GM18508 (cell line): ENCODE measurements around the gene DKK3.

Source experiments
- ATAC-seq: cut with Tn5 transposase; IDR thresholded peaks from one replicate; pipeline ENCODE4 v1.9.1; 2021; ENCODE audit warnings: moderate number of reproducible peaks; ENCODE audit not compliant: insufficient read depth, unreplicated experiment

Gene DKK3

GRCh38 chr11:12006552-12007229, 1.7 kb downstream of the DKK3 start:
- no peak for ATAC-seq

GRCh38 chr11:12005476-12005875, 3.0 kb downstream of the DKK3 start:
- no peak for ATAC-seq

- no peak for ATAC-seq
Measured at GRCh38 chr11:12005061-12005460, 3.4 kb downstream of the DKK3 start.

GRCh38 chr11:12003815-12004214, 4.6 kb downstream of the DKK3 start:
- ATAC-seq = no peak

- ATAC-seq = no peak
Measured at GRCh38 chr11:12003336-12003735, 5.1 kb downstream of the DKK3 start.

GRCh38 chr11:12001186-12001585, 7.2 kb downstream of the DKK3 start:
- no peak for ATAC-seq

GRCh38 chr11:11998091-11998781, 10.2 kb downstream of the DKK3 start:
- no peak for ATAC-seq

- no peak for ATAC-seq
Measured at GRCh38 chr11:11997049-11997322, 11.4 kb downstream of the DKK3 start.

GRCh38 chr11:11996321-11997048, 11.9 kb downstream of the DKK3 start:
- ATAC-seq = no peak

GRCh38 chr11:11995601-11996000, 12.8 kb downstream of the DKK3 start:
- no peak for ATAC-seq

GRCh38 chr11:11993839-11994238, 14.6 kb downstream of the DKK3 start:
- ATAC-seq = no peak

GRCh38 chr11:11992257-11993212, 15.9 kb downstream of the DKK3 start:
- ATAC-seq = no peak

- ATAC-seq = no peak
Measured at GRCh38 chr11:11989774-11990744, 18.4 kb downstream of the DKK3 start.

GRCh38 chr11:11988681-11989261, 19.7 kb downstream of the DKK3 start:
- ATAC-seq = no peak

- no peak for ATAC-seq
Measured at GRCh38 chr11:11988099-11988651, 20.3 kb downstream of the DKK3 start.

GRCh38 chr11:11987503-11988022, 20.9 kb downstream of the DKK3 start:
- no peak for ATAC-seq

- ATAC-seq = no peak
Measured at GRCh38 chr11:11985954-11986949, 22.2 kb downstream of the DKK3 start.
